NB4 (cell line): Measurements from ENCODE around the gene CEP350.

ENCODE experiments used
- DNase-seq: peaks from one replicate; pipeline ENCODE4 v3.0.0; 2010; ENCODE audit warnings: low read depth
- H3K4me3 ChIP-seq: one replicate; pipeline ENCODE4 v1.5.1; 2011; ENCODE audit warnings: mild to moderate bottlenecking, low read depth, low read length, moderate library complexity
- CTCF ChIP-seq: IDR thresholded peaks from one replicate; pipeline ENCODE4 v1.5.1; 2012; ENCODE audit warnings: low read depth, low read length
- MAX ChIP-seq: IDR thresholded peaks from 2 replicates; pipeline ENCODE4 v1.6.1; 2011; ENCODE audit warnings: low read depth, low read length
- MYC ChIP-seq: IDR thresholded peaks from 2 replicates; pipeline ENCODE4 v1.6.1; 2011; ENCODE audit warnings: low read depth, low read length
- POLR2A ChIP-seq: IDR thresholded peaks from 2 replicates; pipeline ENCODE4 v1.6.1; 2011; ENCODE audit warnings: mild to moderate bottlenecking; ENCODE audit not compliant: insufficient read length; ENCODE audit errors: extremely low read depth

CEP350 gene

GRCh38 chr1:180136968-180137356 lies 182.4 kb downstream of the CEP350 start:
- TF ChIP-seq CTCF (no peak), MAX (no peak), MYC (no peak), POLR2A (no peak)
- DNase-seq: no peak
- H3K4me3 ChIP-seq: no peak overlapping the region

GRCh38 chr1:180137776-180138175 lies 183.2 kb downstream of the CEP350 start:
- TF ChIP-seq CTCF (no peak), MAX (no peak), POLR2A (no peak), MYC (no peak)
- DNase-seq: no peak
- H3K4me3 ChIP-seq: no peak overlapping the region

GRCh38 chr1:180141381-180141934 lies 186.8 kb downstream of the CEP350 start:
- H3K4me3 ChIP-seq: no peak overlapping the region
- DNase-seq: no peak
- TF ChIP-seq MYC (no peak), MAX (no peak)

- H3K4me3 ChIP-seq: no peak overlapping the region
- no peak for TF ChIP-seq MYC
- no peak for TF ChIP-seq CTCF
- TF ChIP-seq MAX: no peak
- DNase-seq: no peak
Measured at GRCh38 chr1:180143359-180143758, 188.7 kb downstream of the CEP350 start.

- TF ChIP-seq MYC (no peak), CTCF (no peak), MAX (no peak), POLR2A (no peak)
- no peak overlapping the region for H3K4me3 ChIP-seq
- DNase-seq: no peak
Measured at GRCh38 chr1:180144659-180145357, 190.2 kb downstream of the CEP350 start.

- DNase-seq: no peak
- no peak overlapping the region for H3K4me3 ChIP-seq
- no peak for TF ChIP-seq CTCF
- no peak for TF ChIP-seq POLR2A
- TF ChIP-seq MAX: no peak
- TF ChIP-seq MYC: no peak
Measured at GRCh38 chr1:180145446-180145845, 190.8 kb downstream of the CEP350 start.
